ENCODE measurements around the gene CAPN8.
A peak's percentile ranks its signal among the peaks of the same experiment; 100 is the strongest.

Gene CAPN8

GRCh38 chr1:223611936-223612335, 53.6 kb downstream of the CAPN8 start:
- TF ChIP-seq CTCF (IDR thresholded peaks at IDR 0.05; ENCODE audit: extremely low read depth, insufficient read depth, missing control alignments), result no peak
- no peak for DNase-seq (ENCODE audit: low spot score)
- in situ Hi-C loops (cut with MboI; ENCODE audit: low pct_unique_long_range_greater_than_20kb, low sequenced_read_pairs, unreplicated experiment), result no loop called here

- DNase-seq (ENCODE audit: low spot score), result no peak
- in situ Hi-C loops (cut with MboI; ENCODE audit: low pct_unique_long_range_greater_than_20kb, low sequenced_read_pairs, unreplicated experiment), result no loop called here
- no peak for TF ChIP-seq CTCF (IDR thresholded peaks at IDR 0.05; ENCODE audit: extremely low read depth, insufficient read depth, missing control alignments)
Observed at GRCh38 chr1:223609977-223610376, 55.5 kb downstream of the CAPN8 start.

- no peak for DNase-seq (ENCODE audit: low spot score)
- TF ChIP-seq CTCF (IDR thresholded peaks at IDR 0.05; ENCODE audit: extremely low read depth, insufficient read depth, missing control alignments), result no peak
- in situ Hi-C loops (cut with MboI; ENCODE audit: low pct_unique_long_range_greater_than_20kb, low sequenced_read_pairs, unreplicated experiment), result no loop called here
Observed at GRCh38 chr1:223609066-223609465, 56.4 kb downstream of the CAPN8 start.

GRCh38 chr1:223558512-223558911, 107.0 kb downstream of the CAPN8 start:
- no peak for TF ChIP-seq CTCF (IDR thresholded peaks at IDR 0.05; ENCODE audit: extremely low read depth, insufficient read depth, missing control alignments)
- in situ Hi-C loops (cut with MboI; ENCODE audit: low pct_unique_long_range_greater_than_20kb, low sequenced_read_pairs, unreplicated experiment), result no loop called here
- no peak for DNase-seq (ENCODE audit: low spot score)

GRCh38 chr1:223557130-223557475, 108.4 kb downstream of the CAPN8 start:
- in situ Hi-C loops (cut with MboI; ENCODE audit: low pct_unique_long_range_greater_than_20kb, low sequenced_read_pairs, unreplicated experiment), result no loop called here
- DNase-seq (ENCODE audit: low spot score), result no peak
- no peak for TF ChIP-seq CTCF (IDR thresholded peaks at IDR 0.05; ENCODE audit: extremely low read depth, insufficient read depth, missing control alignments)

GRCh38 chr1:223556414-223557129, 108.9 kb downstream of the CAPN8 start:
- in situ Hi-C loops (cut with MboI; ENCODE audit: low pct_unique_long_range_greater_than_20kb, low sequenced_read_pairs, unreplicated experiment), result no loop called here
- peak; percentile 77 for TF ChIP-seq CTCF (IDR thresholded peaks at IDR 0.05; ENCODE audit: extremely low read depth, insufficient read depth, missing control alignments)
- DNase-seq (ENCODE audit: low spot score), result peak; percentile 59
